ENCODE data around the gene DDHD1.
A peak's percentile ranks its signal among the peaks of the same experiment; 100 is the strongest.

DDHD1 gene

GRCh38 chr14:53062856-53063255, 90.3 kb downstream of the DDHD1 start:
- no peak for DNase-seq (ENCODE audit: low read depth)
- TF ChIP-seq, protein P1, sequence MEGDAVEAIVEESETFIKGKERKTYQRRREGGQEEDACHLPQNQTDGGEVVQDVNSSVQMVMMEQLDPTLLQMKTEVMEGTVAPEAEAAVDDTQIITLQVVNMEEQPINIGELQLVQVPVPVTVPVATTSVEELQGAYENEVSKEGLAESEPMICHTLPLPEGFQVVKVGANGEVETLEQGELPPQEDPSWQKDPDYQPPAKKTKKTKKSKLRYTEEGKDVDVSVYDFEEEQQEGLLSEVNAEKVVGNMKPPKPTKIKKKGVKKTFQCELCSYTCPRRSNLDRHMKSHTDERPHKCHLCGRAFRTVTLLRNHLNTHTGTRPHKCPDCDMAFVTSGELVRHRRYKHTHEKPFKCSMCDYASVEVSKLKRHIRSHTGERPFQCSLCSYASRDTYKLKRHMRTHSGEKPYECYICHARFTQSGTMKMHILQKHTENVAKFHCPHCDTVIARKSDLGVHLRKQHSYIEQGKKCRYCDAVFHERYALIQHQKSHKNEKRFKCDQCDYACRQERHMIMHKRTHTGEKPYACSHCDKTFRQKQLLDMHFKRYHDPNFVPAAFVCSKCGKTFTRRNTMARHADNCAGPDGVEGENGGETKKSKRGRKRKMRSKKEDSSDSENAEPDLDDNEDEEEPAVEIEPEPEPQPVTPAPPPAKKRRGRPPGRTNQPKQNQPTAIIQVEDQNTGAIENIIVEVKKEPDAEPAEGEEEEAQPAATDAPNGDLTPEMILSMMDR (IDR thresholded peaks at IDR 0.05; ENCODE audit: low read depth, low read length, missing control alignments), result no peak
- no peak overlapping the region for H3K4me3 ChIP-seq (ENCODE audit: low read depth, low read length)

DNA sequence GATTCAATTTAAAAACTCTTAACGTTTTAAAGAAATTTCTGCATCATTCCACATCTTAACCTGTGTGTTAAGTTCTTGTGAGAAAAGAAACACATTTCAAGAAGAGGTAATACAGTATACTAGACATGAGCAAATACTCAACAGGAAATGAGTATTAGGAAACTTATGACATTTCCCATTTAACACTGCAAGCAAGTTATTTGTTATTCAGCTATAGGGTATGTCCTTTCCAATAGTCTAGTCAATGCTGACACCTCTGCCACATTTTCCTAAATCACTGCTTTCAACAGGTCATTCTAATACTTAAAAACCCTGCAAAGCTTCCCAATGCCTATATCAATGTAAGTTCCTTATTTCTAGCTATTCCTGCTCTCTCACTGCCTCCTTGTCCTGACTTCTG, 93.1 kb downstream of the DDHD1 start:
- no peak for DNase-seq (ENCODE audit: low read depth)
- TF ChIP-seq, protein P1 (IDR thresholded peaks at IDR 0.05; ENCODE audit: low read depth, low read length, missing control alignments), result no peak
- H3K4me3 ChIP-seq (ENCODE audit: low read depth, low read length), result no peak overlapping the region

- no peak overlapping the region for H3K4me3 ChIP-seq (ENCODE audit: low read depth, low read length)
- peak; percentile 18 for DNase-seq (ENCODE audit: low read depth)
- TF ChIP-seq, protein P1 (IDR thresholded peaks at IDR 0.05; ENCODE audit: low read depth, low read length, missing control alignments), result peak; percentile 56
These were observed 98.1 kb downstream of the DDHD1 start for GRCh38 chr14:53055003-53055402.

GRCh38 chr14:53054457-53054856, 98.7 kb downstream of the DDHD1 start:
- TF ChIP-seq, protein P1 (IDR thresholded peaks at IDR 0.05; ENCODE audit: low read depth, low read length, missing control alignments), result no peak
- no peak overlapping the region for H3K4me3 ChIP-seq (ENCODE audit: low read depth, low read length)
- no peak for DNase-seq (ENCODE audit: low read depth)

DNA sequence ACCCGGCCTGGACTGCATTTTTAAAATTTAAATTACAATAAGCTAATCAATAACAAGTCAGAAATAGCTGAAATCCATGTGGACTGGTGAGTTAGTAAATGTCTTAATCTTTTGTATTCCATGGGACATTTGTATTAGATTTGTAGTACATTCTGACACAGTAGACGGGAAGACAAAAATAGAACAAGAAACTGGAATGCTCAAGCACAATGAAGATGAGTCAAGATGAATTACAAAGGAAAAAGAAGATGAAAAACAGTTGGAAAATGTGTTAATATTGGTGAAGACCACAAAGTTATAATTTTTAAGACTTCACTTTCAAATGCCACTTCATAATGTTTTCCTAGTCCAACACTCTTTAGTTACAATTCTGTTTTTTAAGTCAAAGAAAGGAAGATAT, 104.5 kb downstream of the DDHD1 start:
- no peak overlapping the region for H3K4me3 ChIP-seq (ENCODE audit: low read depth, low read length)
- no peak for DNase-seq (ENCODE audit: low read depth)

DNA sequence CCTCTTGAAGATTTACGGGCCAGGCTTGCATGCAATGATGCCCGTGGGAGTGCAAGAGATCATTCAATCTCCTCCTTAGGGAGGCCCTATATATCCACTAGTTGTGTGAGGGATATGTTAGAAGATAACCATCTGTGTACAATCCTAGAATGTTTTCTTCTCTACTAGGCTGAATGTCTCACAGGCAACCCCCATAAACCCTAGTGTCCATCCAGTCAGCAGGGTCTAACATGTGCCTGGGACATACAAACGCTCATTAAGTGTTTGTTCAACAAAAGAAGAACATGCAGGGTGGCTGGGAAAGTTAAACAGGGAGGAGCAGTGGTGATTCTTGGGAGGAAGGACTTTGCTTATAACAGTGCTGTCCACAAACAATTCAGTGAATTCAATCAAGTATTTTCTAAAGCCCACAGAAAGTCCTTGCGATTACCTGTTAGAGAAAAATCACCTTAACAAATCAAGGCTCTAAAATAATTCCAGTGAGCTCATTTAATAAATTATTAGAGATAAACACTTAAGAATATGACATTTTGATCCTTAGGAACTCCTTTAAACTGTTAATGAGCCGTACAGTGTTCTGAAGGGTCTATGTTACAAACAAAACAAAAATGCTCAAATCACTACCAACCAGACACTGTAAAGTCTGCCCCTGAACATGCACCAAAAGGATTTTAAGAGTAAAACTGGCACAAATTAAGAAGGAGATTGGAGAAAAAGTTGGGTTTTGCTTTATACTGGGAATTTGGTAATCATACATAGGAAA, 105.6 kb downstream of the DDHD1 start:
- no peak overlapping the region for H3K4me3 ChIP-seq (ENCODE audit: low read depth, low read length)
- TF ChIP-seq, protein P1 (IDR thresholded peaks at IDR 0.05; ENCODE audit: low read depth, low read length, missing control alignments), result no peak
- DNase-seq (ENCODE audit: low read depth), result no peak

More for the DNA sequence above, 104.5 kb downstream of the DDHD1 start:
- TF ChIP-seq, protein P1 (IDR thresholded peaks at IDR 0.05; ENCODE audit: low read depth, low read length, missing control alignments), result no peak

- TF ChIP-seq, protein P1 (IDR thresholded peaks at IDR 0.05; ENCODE audit: low read depth, low read length, missing control alignments), result no peak
- no peak overlapping the region for H3K4me3 ChIP-seq (ENCODE audit: low read depth, low read length)
- no peak for DNase-seq (ENCODE audit: low read depth)
These were observed 108.6 kb downstream of the DDHD1 start for GRCh38 chr14:53044486-53044885.

All from GM12864 (cell line).